Measurements from ENCODE around the gene SORCS3.

DNA sequence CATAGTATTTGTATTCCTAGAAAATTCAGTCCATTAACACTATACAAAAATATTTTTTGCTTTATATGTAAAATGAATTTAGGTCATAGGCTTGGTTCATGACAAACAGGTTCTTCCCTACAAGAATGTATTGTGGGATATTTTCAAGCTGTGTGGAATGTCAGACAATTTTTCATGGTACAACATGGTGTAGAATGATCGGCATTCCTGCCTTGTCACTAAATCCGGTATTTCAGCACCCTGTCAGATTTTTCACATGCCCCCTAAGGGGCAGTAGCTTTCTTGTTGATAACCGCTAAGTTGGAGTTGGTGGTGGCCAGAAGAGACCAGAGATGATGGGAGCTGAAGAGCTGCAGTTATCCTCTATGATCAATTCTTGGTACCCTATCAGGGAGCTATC lies 154.3 kb downstream of the SORCS3 start:
- TF ChIP-seq, protein P1, sequence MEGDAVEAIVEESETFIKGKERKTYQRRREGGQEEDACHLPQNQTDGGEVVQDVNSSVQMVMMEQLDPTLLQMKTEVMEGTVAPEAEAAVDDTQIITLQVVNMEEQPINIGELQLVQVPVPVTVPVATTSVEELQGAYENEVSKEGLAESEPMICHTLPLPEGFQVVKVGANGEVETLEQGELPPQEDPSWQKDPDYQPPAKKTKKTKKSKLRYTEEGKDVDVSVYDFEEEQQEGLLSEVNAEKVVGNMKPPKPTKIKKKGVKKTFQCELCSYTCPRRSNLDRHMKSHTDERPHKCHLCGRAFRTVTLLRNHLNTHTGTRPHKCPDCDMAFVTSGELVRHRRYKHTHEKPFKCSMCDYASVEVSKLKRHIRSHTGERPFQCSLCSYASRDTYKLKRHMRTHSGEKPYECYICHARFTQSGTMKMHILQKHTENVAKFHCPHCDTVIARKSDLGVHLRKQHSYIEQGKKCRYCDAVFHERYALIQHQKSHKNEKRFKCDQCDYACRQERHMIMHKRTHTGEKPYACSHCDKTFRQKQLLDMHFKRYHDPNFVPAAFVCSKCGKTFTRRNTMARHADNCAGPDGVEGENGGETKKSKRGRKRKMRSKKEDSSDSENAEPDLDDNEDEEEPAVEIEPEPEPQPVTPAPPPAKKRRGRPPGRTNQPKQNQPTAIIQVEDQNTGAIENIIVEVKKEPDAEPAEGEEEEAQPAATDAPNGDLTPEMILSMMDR (IDR thresholded peaks at IDR 0.05), result no peak
- no peak for TF ChIP-seq EZH2 (IDR thresholded peaks at IDR 0.05; ENCODE audit: borderline replicate concordance, insufficient read depth, low read depth, low read length, poor library complexity, severe bottlenecking)

Data from B cell (primary cell).